ENCODE measurements around the gene KIF16B. TPM values are rescaled to one million over a fixed set of nuclear protein-coding genes. Genes with fewer than 3 reads are reported as not detected.

The KIF16B gene
- total RNA-seq, 1 experiment from 2014 or later: 7.0 TPM

DNA sequence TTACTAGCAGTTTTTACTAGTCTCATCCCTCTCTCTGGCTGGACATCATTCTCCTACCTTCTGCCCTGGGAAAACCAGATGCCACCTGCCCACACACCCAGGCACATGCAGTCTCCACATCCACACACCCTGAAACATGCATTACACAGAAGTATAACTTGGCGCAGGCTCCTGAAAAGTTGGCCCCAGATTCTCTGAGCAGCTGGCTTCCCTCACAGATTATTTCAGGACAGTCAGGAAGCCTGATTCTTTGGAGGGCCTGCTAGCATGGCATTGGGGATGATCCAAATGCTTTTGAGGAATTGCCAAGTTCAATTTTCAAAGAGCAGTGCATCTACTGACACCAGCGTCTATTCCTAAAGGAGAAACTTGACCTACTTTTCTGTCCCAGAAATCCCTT, 27.8 kb upstream of the KIF16B start:
- Histone ChIP-seq H3K36me3 (ENCODE audit: control insufficient read depth in 1 of 2, insufficient read depth in 2 of 2, low read length in 2 of 2) (no peaks in the 10 kb centered on the region), H3K4me1 (ENCODE audit: control insufficient read depth in 1 of 2, insufficient read depth in 2 of 2, low read length in 2 of 2) (0 out of 4 replicates have a peak, but pooled peaks cover 0 to 3% of the 10 kb centered on the region in 2 experiments), H3K4me2 (ENCODE audit: low read length) (no peak overlapping the region), H3K27me3 (ENCODE audit: insufficient read depth, low read length) (peaks cover 10% of the 10 kb centered on the region; the same call in 1 of the 2 replicates), H4K20me1 (ENCODE audit: insufficient read depth) (no peaks in the 10 kb centered on the region), H3K9me3 (ENCODE audit: control insufficient read depth in 1 of 2, insufficient read depth in 1 of 2, low read depth in 1 of 2, low read length in 2 of 2) (no peaks in the 10 kb centered on the region), H3K9ac (ENCODE audit: low read length) (no peak overlapping the region), H2AFZ (ENCODE audit: low read depth, low read length, poor library complexity, severe bottlenecking) (no peak overlapping the region), H3K9me2 (ENCODE audit: insufficient read depth) (no peaks in the 10 kb centered on the region), H3K79me2 (ENCODE audit: insufficient read depth, low read length) (no peaks in the 10 kb centered on the region), H3K4me3 (replicated peaks in 1 of 2; ENCODE audit: low read depth in 1 of 2, low read length in 2 of 2) (no peak overlapping the region), H3K27ac (ENCODE audit: low read depth, low read length) (no peak overlapping the region)
- TF ChIP-seq POLR2A (IDR thresholded peaks at IDR 0.05; ENCODE audit: borderline replicate concordance, extremely low read depth, insufficient read depth, insufficient read length): no peak
- no peak for TF ChIP-seq EGR1 (IDR thresholded peaks at IDR 0.05; ENCODE audit: low read depth)
- no peak for TF ChIP-seq CBX3 (IDR thresholded peaks at IDR 0.05; ENCODE audit: low read depth)
- no peak for TF ChIP-seq SP1 (IDR thresholded peaks at IDR 0.05; ENCODE audit: low read depth)
- TF ChIP-seq SIN3A (IDR thresholded peaks at IDR 0.05; ENCODE audit: low read depth): no peak
- TF ChIP-seq, protein P1, sequence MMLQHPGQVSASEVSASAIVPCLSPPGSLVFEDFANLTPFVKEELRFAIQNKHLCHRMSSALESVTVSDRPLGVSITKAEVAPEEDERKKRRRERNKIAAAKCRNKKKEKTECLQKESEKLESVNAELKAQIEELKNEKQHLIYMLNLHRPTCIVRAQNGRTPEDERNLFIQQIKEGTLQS (IDR thresholded peaks at IDR 0.05): no peak
- BruUV-seq (replicated peaks): no TSS peak
- no peak for DNase-seq (ENCODE audit: low read depth, low spot score)
- ChIA-PET POLR2A (no interaction called here), RAD21 (ENCODE audit: low non-redundant PET in 1 of 2, low total read pairs in 2 of 2, uncharacterized antibody in 2 of 2, unreplicated experiment in 2 of 2) (no interaction called here), CTCF (no interaction called here)
- ATAC-seq: no peak
- intact Hi-C loops (cut with micrococcal nuclease): no loop called here

DNA sequence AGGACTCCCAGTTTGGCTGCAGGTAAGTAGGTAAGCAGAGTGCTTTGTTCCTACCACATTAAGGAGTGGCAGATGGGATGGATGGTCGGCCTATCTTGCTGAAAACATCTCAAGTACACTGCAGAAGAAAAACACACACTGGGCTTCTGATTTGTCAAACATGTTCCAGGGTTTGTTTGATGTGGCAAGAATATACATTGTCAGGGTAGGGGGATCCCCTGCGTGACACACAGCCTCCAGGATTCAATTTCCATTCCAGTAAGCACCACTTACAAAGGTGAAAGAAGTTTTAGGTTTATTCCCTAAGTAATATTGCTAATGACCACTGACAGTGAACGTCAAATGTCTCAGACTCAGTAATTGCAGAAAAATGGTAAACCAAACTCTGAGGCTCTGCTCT, 26.0 kb upstream of the KIF16B start:
- 0 out of 4 replicates have a peak, but pooled peaks cover 0 to 3% of the 10 kb centered on the region in 2 experiments for H3K4me1 ChIP-seq (ENCODE audit: control insufficient read depth in 1 of 2, insufficient read depth in 2 of 2, low read length in 2 of 2)
- ChIA-PET CTCF (no interaction called here), POLR2A (no interaction called here), RAD21 (ENCODE audit: low non-redundant PET in 1 of 2, low total read pairs in 2 of 2, uncharacterized antibody in 2 of 2, unreplicated experiment in 2 of 2) (no interaction called here)
- no peaks in the 10 kb centered on the region for H3K9me3 ChIP-seq (ENCODE audit: control insufficient read depth in 1 of 2, insufficient read depth in 1 of 2, low read depth in 1 of 2, low read length in 2 of 2)
- no peak for DNase-seq (ENCODE audit: low read depth, low spot score)
- H3K36me3 ChIP-seq (ENCODE audit: control insufficient read depth in 1 of 2, insufficient read depth in 2 of 2, low read length in 2 of 2): no peaks in the 10 kb centered on the region
- H4K20me1 ChIP-seq (ENCODE audit: insufficient read depth): no peaks in the 10 kb centered on the region
- H3K27me3 ChIP-seq (ENCODE audit: insufficient read depth, low read length): peaks cover 14% of the 10 kb centered on the region
- H3K4me2 ChIP-seq (ENCODE audit: low read length): no peak overlapping the region
- no peak overlapping the region for H3K27ac ChIP-seq (ENCODE audit: low read depth, low read length)
- H3K79me2 ChIP-seq (ENCODE audit: insufficient read depth, low read length): no peaks in the 10 kb centered on the region
- intact Hi-C loops (cut with micrococcal nuclease): no loop called here
- H2AFZ ChIP-seq (ENCODE audit: low read depth, low read length, poor library complexity, severe bottlenecking): no peak overlapping the region
- TF ChIP-seq, protein P2, sequence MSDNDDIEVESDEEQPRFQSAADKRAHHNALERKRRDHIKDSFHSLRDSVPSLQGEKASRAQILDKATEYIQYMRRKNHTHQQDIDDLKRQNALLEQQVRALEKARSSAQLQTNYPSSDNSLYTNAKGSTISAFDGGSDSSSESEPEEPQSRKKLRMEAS (IDR thresholded peaks at IDR 0.05): no peak
- TF ChIP-seq EZH2 (IDR thresholded peaks at IDR 0.05): no peak
- no peak for TF ChIP-seq YY1 (IDR thresholded peaks at IDR 0.05; ENCODE audit: extremely low read depth, insufficient replicate concordance, low read depth, low read length)
- no peak for TF ChIP-seq TCF7L2 (IDR thresholded peaks at IDR 0.05; ENCODE audit: borderline replicate concordance, extremely low read depth, insufficient read depth, insufficient read length)
- no peak for TF ChIP-seq ZFX (IDR thresholded peaks at IDR 0.05)
- no peak for TF ChIP-seq POLR2A (IDR thresholded peaks at IDR 0.05; ENCODE audit: borderline replicate concordance, extremely low read depth, insufficient read depth, insufficient read length)
- TF ChIP-seq, protein P3, sequence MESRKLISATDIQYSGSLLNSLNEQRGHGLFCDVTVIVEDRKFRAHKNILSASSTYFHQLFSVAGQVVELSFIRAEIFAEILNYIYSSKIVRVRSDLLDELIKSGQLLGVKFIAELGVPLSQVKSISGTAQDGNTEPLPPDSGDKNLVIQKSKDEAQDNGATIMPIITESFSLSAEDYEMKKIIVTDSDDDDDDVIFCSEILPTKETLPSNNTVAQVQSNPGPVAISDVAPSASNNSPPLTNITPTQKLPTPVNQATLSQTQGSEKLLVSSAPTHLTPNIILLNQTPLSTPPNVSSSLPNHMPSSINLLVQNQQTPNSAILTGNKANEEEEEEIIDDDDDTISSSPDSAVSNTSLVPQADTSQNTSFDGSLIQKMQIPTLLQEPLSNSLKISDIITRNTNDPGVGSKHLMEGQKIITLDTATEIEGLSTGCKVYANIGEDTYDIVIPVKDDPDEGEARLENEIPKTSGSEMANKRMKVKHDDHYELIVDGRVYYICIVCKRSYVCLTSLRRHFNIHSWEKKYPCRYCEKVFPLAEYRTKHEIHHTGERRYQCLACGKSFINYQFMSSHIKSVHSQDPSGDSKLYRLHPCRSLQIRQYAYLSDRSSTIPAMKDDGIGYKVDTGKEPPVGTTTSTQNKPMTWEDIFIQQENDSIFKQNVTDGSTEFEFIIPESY (IDR thresholded peaks at IDR 0.05; ENCODE audit: extremely low read depth, insufficient replicate concordance, low read length): no peak
- TF ChIP-seq SP1 (IDR thresholded peaks at IDR 0.05; ENCODE audit: low read depth): no peak
- TF ChIP-seq, protein P4, sequence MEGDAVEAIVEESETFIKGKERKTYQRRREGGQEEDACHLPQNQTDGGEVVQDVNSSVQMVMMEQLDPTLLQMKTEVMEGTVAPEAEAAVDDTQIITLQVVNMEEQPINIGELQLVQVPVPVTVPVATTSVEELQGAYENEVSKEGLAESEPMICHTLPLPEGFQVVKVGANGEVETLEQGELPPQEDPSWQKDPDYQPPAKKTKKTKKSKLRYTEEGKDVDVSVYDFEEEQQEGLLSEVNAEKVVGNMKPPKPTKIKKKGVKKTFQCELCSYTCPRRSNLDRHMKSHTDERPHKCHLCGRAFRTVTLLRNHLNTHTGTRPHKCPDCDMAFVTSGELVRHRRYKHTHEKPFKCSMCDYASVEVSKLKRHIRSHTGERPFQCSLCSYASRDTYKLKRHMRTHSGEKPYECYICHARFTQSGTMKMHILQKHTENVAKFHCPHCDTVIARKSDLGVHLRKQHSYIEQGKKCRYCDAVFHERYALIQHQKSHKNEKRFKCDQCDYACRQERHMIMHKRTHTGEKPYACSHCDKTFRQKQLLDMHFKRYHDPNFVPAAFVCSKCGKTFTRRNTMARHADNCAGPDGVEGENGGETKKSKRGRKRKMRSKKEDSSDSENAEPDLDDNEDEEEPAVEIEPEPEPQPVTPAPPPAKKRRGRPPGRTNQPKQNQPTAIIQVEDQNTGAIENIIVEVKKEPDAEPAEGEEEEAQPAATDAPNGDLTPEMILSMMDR (IDR thresholded peaks at IDR 0.05 in 2 of 3, conservative IDR thresholded peaks at IDR 0.05 in 1 of 3; ENCODE audit: borderline replicate concordance in 1 of 3, insufficient read depth in 1 of 3, low read depth in 2 of 3, low read length in 2 of 3): no peak
- TF ChIP-seq RAD21 (IDR thresholded peaks at IDR 0.05; ENCODE audit: low read depth): no peak
- no peak for TF ChIP-seq POLR2AphosphoS5 (IDR thresholded peaks at IDR 0.05; ENCODE audit: low read depth, low read length)
- no peak for TF ChIP-seq EZH2phosphoT487 (IDR thresholded peaks at IDR 0.05; ENCODE audit: borderline replicate concordance)
- TF ChIP-seq CEBPB (IDR thresholded peaks at IDR 0.05; ENCODE audit: low read depth): no peak
- TF ChIP-seq JUND (IDR thresholded peaks at IDR 0.05): no peak
- TF ChIP-seq ELF1 (IDR thresholded peaks at IDR 0.05; ENCODE audit: borderline replicate concordance, low read depth): no peak
- H3K9me2 ChIP-seq (ENCODE audit: insufficient read depth): no peaks in the 10 kb centered on the region
- BruUV-seq (replicated peaks): no TSS peak
- ATAC-seq: no peak
- H3K4me3 ChIP-seq (replicated peaks in 1 of 2; ENCODE audit: low read depth in 1 of 2, low read length in 2 of 2): no peak overlapping the region
- no peak overlapping the region for H3K9ac ChIP-seq (ENCODE audit: low read length)
